Ishikawa (cell line): ENCODE data around the gene AGAP1.

ENCODE experiments used
- EGR1 ChIP-seq: IDR thresholded peaks from 2 replicates; pipeline ENCODE4 v1.6.1; 2012
- EP300 ChIP-seq: IDR thresholded peaks from 2 replicates; pipeline ENCODE4 v1.6.1; 2012; ENCODE audit warnings: borderline replicate concordance
- FOXM1 ChIP-seq: IDR thresholded peaks from 2 replicates; pipeline ENCODE4 v1.6.1; 2012; ENCODE audit warnings: low read depth, borderline replicate concordance
- NFIC ChIP-seq: IDR thresholded peaks from 2 replicates; pipeline ENCODE4 v1.6.1; 2012
- RAD21 ChIP-seq: IDR thresholded peaks from 2 replicates; pipeline ENCODE4 v1.6.1; 2012; ENCODE audit warnings: low read depth
- TEAD4 ChIP-seq: IDR thresholded peaks from 2 replicates; pipeline ENCODE4 v1.6.1; 2012
- USF1 ChIP-seq: IDR thresholded peaks from 2 replicates; pipeline ENCODE4 v1.6.1; 2012
- YY1 ChIP-seq: IDR thresholded peaks from 2 replicates; pipeline ENCODE4 v1.6.1; 2012; ENCODE audit warnings: low read depth
- ZBTB7A ChIP-seq: IDR thresholded peaks from 2 replicates; pipeline ENCODE4 v1.6.1; 2012; ENCODE audit warnings: low read depth

- TF ChIP-seq EP300, result no peak
- no peak for TF ChIP-seq ZBTB7A
- no peak for TF ChIP-seq RAD21
- no peak for TF ChIP-seq YY1
- no peak for TF ChIP-seq FOXM1
- no peak for TF ChIP-seq TEAD4
- TF ChIP-seq USF1, result no peak
- TF ChIP-seq NFIC, result no peak
- no peak for TF ChIP-seq EGR1
Observed at GRCh38 chr2:235940330-235940729, 446.5 kb downstream of the AGAP1 start.
